LNCaP clone FGC (cell line): ENCODE measurements around the gene SF1.

Source experiments
- DNase-seq: peaks from one replicate; pipeline ENCODE4 v3.0.0-alpha.2; 2011; ENCODE audit warnings: low read depth
- H3K4me3 ChIP-seq: 2 replicates; pipeline ENCODE4 v1.5.1; 2011; ENCODE audit warnings: mild to moderate bottlenecking, low read depth, low read length, control low read depth
- TF ChIP-seq, protein P1 (sequence below): IDR thresholded peaks from 2 replicates; pipeline ENCODE4 v1.5.1; 2012; ENCODE audit warnings: mild to moderate bottlenecking; ENCODE audit not compliant: control insufficient read depth, insufficient read depth; ENCODE audit errors: extremely low read depth

Gene SF1

DNA sequence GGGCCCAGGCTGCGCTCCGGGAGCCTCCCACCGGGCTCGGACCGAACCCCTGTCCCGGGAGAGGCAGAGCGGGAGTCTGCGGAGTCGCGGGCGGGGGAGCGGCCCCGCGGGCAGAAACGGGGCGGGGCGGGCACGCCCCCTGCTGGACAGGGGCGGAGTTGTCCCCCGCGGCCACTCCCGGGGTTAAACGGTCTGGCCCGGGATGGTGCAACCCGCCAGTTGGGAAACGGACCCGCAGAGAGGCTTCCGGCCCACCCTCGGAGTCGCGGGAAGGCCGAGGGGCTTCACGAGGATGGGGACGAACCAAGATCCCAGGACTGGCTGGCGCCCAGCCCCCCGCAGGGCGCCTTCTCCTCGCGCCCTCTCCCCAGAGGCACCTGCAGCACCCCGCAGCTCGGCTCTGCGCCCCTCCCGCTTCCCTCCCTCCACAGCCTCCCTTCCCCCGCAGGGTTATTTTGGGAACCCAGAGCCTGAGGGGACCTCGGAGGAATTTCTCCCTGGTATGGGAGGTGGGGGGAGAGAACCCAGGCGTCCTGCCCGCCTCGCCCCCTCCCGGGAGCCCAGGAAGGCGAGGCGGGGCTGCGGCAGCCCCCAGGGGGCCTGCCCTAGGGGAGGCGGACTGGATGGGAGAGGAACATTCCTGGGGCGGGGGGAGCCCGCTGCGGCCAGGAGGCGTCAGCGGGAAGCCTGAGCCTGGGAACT lies 35.3 kb downstream of the SF1 start:
- TF ChIP-seq, protein P1, sequence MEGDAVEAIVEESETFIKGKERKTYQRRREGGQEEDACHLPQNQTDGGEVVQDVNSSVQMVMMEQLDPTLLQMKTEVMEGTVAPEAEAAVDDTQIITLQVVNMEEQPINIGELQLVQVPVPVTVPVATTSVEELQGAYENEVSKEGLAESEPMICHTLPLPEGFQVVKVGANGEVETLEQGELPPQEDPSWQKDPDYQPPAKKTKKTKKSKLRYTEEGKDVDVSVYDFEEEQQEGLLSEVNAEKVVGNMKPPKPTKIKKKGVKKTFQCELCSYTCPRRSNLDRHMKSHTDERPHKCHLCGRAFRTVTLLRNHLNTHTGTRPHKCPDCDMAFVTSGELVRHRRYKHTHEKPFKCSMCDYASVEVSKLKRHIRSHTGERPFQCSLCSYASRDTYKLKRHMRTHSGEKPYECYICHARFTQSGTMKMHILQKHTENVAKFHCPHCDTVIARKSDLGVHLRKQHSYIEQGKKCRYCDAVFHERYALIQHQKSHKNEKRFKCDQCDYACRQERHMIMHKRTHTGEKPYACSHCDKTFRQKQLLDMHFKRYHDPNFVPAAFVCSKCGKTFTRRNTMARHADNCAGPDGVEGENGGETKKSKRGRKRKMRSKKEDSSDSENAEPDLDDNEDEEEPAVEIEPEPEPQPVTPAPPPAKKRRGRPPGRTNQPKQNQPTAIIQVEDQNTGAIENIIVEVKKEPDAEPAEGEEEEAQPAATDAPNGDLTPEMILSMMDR: peak; percentile 90
- H3K4me3 ChIP-seq: peak overlapping the region; percentile 11; the same call in 1 of the 2 replicates
- DNase-seq: no peak

DNA sequence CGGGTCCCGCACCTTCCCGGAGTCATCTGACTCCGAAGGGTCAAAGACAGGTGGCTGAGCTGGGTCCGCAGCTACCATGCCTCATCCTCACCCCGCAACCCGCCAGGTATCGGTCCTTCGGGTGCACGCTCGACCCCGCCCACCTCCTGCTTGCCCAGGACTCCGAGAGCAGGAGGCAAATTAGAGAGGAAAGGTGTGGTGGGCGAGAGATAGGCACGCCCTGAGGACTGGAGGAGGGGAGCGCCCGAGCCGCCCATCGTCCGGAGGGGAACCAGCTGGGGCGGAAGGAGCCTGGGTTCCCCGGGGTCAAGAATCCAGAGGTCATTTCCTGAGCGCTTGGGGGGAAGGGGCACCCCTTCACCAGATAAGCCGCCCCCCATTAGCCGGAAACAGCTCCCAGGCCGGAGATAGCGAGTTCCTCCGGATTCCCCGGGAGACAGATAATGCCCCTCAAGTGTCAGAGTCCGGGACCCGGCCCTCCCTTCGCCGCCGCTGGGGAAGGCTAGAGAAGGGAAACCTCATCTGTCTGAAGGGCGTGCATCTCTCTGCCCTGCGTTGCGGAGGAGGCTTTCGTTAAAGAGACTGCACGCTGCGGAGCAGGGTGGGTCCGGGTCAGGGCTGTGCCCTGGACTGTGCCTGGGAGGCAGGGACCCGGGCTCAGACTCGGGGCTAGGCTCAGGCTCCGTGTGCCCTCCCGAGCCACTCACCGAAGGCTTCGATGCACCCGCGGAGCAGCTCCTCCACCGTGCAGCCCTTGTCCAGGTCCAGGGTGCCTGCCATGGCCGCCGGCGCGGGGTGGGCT lies 36.1 kb downstream of the SF1 start:
- TF ChIP-seq, protein P1: no peak
- no peak for DNase-seq
- H3K4me3 ChIP-seq: peak overlapping the region; percentile 11; the same call in 1 of the 2 replicates

DNA sequence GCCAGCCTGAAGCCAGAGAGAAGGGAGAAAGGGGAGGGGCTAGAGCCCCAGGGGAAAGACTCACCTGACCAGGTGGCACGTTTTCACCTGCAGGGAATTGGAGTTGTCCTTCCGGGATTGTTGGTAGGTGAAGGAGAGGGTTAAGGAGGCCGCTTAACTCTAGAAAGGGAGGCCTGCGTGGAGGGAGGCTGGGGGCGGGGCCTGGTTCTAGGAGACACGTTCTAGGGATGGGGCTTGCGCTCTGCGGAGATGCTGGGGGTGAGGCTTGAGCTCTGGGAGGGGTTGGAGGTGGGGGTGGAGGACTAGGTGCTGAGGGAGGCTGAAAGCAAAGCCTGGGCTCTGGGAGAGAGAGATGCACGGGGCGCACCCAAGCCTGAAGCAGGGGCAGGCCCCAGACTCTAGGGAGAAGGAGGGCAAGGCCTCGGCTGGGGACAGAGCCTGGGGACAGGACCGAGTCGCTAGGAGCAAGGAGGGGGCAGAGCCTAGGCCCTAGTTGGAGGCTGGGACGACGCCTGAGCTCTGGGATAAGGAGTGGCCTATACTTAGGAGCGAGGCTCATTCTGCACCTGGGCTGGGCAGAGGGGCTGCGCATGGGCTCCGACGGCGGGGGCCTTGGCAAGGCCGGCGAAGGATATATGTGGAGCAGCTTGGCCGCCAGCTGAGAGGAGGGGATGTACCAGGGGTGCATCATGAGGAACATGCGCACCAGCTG lies 36.8 kb downstream of the SF1 start:
- H3K4me3 ChIP-seq: no peak overlapping the region

DNA sequence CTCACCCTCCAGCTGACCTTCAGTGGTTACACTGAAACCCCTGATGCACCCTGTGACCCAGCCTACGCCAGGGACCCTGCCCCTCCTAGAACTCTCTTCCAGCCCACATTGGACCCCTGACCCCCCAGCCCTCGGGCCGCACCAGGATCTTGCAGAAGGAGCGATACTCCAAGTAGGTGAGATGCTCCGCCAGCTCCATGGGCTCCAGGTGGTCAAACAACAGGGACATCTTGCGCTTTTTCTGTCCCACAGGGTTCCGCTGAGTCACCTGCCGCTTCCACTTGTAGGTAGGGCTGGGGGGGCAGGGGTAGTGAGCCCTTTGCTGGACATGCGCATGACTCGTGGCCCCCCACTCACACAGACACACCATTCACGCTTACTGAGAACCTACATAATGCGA lies 38.5 kb downstream of the SF1 start:
- TF ChIP-seq, protein P1: no peak
- no peak for DNase-seq
- H3K4me3 ChIP-seq: no peak overlapping the region

More for the DNA sequence above, 36.8 kb downstream of the SF1 start:
- TF ChIP-seq, protein P1: no peak
- no peak for DNase-seq

DNA sequence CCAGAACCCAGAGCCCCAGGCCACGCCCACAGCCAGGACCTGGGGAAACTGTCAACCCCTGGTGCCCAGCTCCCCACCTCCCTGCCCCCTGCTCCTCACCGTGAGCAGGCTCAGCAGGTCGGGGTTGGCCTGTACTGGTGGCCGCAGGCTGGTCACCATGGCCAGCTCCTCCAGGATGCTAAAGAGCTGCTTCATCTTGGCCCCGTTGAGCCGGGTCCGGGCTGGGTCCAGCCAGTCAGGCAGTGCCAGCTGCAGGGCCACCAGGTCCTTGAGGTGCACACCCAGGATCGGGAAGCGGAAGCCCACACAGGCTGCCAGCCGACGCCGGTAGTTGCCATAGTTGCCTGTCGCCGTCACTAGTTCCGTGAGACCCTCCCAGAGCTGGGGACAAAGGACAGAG lies 41.7 kb downstream of the SF1 start:
- no peak for DNase-seq
- H3K4me3 ChIP-seq: no peak overlapping the region
- TF ChIP-seq, protein P1: no peak

DNA sequence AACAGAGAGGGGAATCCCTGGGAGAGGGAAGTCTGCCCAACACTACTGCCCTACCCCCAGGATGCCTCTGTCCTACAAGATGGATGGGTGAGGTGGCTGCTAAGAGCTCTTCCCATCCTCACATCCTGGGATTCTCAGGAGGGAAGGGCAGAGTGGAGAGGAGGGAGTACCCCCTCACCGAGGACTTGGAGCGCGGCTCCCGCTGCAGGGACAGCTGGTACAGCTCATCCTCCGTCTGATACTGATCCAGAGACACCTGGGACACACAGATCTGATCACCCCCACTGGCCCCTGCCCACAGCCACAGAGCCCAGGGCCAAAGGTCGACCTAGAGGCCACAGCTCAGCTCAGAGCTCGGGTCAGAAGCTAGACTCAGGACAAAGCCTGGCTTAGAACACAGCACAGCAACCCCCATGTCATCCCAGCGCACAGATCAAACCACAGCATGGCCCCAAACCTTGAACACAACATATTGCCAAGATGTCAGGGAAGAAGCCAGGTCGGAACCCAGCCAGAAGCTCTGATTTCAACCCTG lies 42.5 kb downstream of the SF1 start:
- TF ChIP-seq, protein P1: no peak
- DNase-seq: no peak
- no peak overlapping the region for H3K4me3 ChIP-seq
